HG02642 (cell line): ENCODE measurements around the gene PCYT2.

Source experiments
- ATAC-seq: cut with Tn5 transposase; IDR thresholded peaks from one replicate; pipeline ENCODE4 v1.9.1; 2021; ENCODE audit warnings: mild to moderate bottlenecking; ENCODE audit not compliant: unreplicated experiment, poor library complexity

Gene PCYT2

GRCh38 chr17:81944858-81945257, 33.7 kb upstream of the PCYT2 start:
- no peak for ATAC-seq

DNA sequence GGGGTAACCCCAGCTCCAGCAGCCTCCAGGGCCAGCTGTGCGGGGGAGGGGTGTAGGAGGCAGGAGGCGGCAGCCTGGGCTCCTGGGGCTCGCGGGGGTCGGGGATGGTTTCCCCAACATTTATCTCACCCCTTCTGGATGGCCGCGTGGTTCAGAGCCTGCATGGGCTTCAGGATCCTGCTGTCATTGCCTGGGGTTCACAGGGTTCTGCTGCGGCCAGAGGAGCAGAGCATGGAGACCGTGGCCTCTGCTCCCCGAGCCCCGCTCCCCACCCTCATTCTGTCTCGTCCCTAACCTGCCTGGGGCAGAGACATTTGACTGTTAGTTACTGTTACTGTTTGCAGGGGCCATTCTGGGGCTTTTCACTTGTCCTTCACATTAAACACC, 31.0 kb upstream of the PCYT2 start:
- no peak for ATAC-seq

DNA sequence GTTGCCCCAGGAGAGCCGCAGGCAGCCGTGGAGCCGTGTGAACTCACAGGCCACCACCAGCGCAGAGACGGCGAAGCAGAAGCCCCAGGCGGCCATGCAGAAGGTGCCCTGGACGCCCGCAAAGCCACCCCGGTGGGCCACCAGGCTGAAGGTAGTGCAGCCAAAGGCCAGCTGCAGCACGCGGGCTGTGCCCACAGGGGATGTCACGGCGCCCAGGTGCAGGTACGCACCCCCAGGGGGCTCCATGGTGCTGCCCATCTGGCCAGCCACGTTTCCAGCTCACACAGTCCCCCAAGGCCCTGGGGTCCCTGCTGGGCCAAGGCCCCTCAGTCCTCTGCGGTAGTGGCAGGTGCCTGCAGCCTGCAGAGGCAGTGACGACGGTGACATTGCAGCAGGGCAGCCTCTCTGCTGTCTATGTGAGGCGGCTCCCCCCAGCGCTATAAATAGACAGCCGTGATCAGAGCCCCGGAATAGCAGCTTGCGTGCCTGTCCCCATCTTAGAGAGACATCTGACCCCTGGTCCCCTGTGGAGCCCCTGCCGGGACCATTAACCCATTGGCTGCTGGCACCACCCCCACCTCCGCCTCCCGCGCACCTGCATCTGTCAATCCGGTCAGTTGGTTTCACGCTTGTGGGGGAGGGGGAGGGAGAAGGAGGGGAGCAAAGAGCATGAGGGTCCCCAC, 30.4 kb upstream of the PCYT2 start:
- ATAC-seq = no peak

- no peak for ATAC-seq
Observed at GRCh38 chr17:81940538-81941483, 29.6 kb upstream of the PCYT2 start.

- no peak for ATAC-seq
Observed at GRCh38 chr17:81939881-81940385, 28.7 kb upstream of the PCYT2 start.

DNA sequence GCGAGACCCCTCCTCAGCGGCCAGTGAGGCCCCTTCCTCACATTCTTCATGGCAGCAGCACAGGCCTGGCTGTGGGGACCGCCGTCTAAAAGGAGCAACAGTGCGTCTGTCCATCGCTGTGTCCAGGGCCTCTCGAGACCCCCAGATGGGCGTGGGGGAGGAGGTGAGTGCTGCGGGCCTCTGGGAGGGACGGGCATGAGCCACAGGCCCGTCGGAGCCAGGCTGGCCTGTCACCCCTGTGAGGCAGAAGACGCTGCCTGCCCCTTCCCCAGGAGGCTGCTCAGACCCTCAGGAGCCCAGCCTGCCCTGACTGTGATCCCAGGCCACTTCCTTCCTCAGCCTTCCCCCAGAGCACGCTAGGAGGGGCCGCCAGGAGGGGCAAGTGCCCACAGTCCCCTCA, 28.0 kb upstream of the PCYT2 start:
- ATAC-seq = no peak

- ATAC-seq = no peak
Observed at GRCh38 chr17:81935709-81936084, 24.5 kb upstream of the PCYT2 start.

GRCh38 chr17:81934850-81935708, 23.9 kb upstream of the PCYT2 start:
- no peak for ATAC-seq

DNA sequence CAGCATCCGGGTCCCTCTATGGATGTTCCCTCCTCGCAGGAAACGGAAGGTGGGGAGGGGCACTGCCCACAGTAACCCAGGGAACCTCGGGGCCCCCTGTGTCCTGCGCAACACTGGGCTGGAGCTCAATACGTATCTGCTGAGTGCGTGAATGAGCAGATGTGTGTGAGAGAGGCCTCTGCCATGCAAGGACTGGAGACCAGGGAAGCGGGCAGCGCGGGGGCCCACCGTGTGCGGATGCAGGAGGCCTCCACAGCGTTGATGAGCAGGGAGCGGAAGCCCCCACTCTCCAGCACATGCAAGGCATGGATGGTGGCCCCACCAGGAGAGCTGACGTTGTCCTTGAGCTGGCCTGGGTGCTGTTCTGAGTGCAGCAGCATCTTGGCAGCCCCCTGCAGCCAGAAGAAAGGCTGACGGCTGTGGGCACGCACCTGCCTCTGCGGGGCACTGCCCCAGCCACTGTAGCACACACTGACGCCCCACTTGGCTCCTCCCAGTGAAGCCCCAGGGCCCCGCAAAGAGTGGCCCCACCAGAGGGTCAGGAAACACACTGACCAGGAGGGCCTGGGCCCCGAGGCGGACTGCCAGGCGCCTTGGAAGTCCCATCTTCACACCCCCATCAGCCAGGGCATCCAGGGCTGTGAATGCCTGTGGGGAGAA, 23.0 kb upstream of the PCYT2 start:
- no peak for ATAC-seq

DNA sequence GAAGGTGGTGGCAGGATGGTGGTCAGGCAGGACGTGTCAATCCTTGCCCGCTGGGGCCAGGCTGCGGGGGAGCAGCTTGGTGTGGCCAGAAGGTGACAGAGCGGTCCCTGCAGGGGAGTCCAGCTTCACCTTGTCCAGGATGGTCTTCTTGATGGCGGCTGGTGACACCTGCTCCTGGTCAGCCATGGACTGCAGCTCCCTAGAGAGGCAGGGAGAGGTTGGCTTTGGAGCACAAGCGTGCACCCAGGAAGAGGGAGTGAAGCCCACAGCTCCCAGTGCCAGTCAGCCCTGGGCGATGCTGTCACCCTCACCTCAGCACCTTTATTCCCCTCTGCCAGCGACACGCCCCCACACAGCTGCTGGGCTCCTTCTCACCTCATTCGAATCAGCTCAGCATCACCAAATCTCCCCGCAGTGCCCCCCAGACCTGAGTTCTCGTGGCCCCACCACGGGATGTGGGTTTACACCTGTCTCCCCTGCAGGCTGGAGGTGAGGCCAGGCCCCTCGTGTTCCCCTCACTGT, 22.0 kb upstream of the PCYT2 start:
- ATAC-seq = no peak

DNA sequence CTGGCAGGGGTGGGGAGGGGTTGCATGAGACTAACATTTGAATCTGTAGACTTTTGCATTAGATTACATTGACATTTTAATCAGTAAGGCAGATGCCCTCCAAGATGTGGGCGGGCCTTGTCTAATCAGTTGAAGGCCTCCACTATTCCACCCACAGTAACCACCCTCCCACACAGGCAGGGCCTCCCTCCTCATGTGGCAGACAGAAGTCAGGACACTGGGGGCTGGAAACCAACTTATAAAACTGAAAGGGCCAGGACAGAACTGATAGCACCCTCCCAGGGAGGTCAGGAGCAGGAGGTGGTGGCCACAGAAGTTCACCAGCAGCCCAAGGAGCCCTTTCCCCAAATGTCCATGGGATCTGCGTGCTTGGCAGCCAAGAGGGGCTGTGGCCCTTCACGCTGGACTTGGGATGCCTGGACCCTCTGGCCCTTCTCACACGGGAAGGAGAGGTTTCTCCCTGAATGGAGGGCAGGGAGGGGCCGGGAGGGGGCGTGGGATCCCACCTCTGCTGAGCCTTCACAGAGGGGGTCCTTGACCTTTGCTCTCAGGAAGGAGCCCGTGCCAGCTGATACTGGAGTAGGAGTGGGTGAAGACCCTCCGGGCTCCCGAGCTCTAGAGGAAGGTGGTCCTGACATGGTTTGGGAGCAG, 21.3 kb upstream of the PCYT2 start:
- ATAC-seq = no peak

DNA sequence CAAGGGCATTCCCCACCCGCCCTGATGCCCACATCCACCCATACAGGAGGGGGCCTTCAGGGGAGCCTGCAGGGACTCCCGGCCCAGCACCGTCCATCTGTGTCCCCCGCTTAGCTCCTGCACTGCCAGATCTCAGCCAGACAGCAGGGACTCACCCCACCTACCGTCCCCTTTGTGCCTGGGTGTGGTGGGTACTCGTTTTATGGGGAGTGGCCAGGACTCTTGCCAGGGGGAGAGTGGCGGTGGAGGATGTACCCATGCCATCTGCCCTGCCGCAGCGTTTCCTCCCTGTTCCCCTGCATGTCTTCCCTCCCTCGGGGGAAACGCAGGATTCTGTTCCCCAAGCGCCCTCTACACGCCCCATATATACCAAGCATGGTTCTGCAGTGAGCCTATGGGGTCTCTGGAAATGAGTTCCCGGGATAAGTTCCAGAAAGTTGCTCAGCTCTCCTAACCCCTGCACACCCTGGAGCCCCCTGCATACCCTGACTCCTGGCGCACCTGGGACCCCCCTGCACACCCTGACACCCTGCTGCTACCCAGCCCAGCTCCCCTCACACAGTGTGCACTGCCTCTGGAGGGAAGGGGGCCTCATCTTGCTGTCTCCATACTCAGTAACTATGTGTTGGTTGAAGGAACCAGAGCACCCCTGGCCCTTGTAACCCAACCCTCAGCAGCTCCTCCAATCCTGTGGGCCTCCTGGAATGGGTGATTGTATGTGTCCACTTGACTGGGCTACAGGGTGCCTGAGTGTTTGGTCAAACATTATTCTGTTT, 20.5 kb upstream of the PCYT2 start:
- ATAC-seq = no peak

GRCh38 chr17:81931189-81931556, 20.0 kb upstream of the PCYT2 start:
- no peak for ATAC-seq

GRCh38 chr17:81930142-81931125, 19.2 kb upstream of the PCYT2 start:
- no peak for ATAC-seq

GRCh38 chr17:81929253-81930141, 18.3 kb upstream of the PCYT2 start:
- ATAC-seq = no peak

DNA sequence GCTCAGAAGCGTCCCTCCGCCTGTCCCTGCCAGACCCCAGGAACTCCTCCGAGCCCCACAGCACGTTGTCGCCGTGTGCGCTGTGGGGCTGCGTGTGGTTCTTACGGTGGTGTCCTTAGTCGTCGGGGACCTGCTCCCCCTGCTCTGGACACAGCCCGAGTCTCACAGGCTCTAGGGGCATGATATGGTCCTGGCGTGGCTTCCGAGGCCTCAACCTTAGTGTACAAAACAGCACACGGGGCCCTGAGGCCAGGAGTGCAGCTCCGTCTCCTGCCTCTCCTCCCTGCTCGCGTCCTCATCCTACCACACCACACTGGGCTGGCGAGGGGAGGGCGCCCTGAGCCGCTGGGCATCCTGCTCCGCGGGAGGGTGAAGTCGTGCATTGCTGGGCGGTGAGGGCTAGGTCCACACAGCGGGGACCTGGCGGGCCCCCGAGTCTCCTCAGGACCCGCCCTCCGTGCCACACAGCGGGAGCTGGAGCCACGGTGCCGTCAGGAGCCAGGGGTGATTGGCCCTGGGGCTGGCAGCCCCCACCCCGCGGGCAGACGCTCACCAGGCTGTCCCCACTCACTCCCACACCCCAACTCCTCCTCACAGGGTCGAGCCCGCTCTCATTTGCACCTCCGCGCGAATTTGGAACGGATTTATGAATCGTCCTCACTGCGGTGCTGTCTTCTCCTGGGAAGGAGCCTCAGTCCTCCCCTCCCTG, 17.5 kb upstream of the PCYT2 start:
- ATAC-seq = no peak
